Osteocyte (in vitro differentiated cells): ENCODE data around the gene ANAPC5. TPM values are rescaled to one million over a fixed set of nuclear protein-coding genes. Genes with fewer than 3 reads are reported as not detected.
"Not testable (repeated sequence)": the region's sequence is repeated elsewhere in the genome, so short reads cannot be mapped to it uniquely, and the experiment has no call there.

Experiments used
- DNase-seq: peaks from one replicate; pipeline ENCODE4 v3.0.0; 2021; ENCODE audit warnings: mixed read lengths; ENCODE audit not compliant: unreplicated experiment; ENCODE audit errors: extremely low spot score
- H3K27ac Mint-ChIP-seq: one replicate; pipeline ENCODE4 v1.8.0; 2021; ENCODE audit warnings: mild to moderate bottlenecking, mixed read lengths; ENCODE audit not compliant: unreplicated experiment
- H3K27me3 Mint-ChIP-seq: one replicate; pipeline ENCODE4 v1.8.0; 2021; ENCODE audit warnings: mixed read lengths; ENCODE audit not compliant: unreplicated experiment
- H3K36me3 Mint-ChIP-seq: one replicate; pipeline ENCODE4 v1.8.0; 2021; ENCODE audit warnings: mixed read lengths; ENCODE audit not compliant: unreplicated experiment
- H3K4me1 Mint-ChIP-seq: one replicate; pipeline ENCODE4 v1.8.0; 2021; ENCODE audit warnings: mixed read lengths; ENCODE audit not compliant: unreplicated experiment
- H3K4me3 Mint-ChIP-seq: one replicate; pipeline ENCODE4 v1.8.0; 2021; ENCODE audit warnings: mild to moderate bottlenecking, moderate library complexity, mixed read lengths; ENCODE audit not compliant: unreplicated experiment
- H3K9me3 Mint-ChIP-seq: one replicate; pipeline ENCODE4 v1.8.0; 2021; ENCODE audit warnings: mixed read lengths; ENCODE audit not compliant: unreplicated experiment
- CTCF ChIP-seq: fragments of 200-600 bp; sonication (generic); IDR thresholded peaks from 2 replicates; pipeline ENCODE4 v1.5.0; 2021; ENCODE audit warnings: antibody characterized with exemption, mild to moderate bottlenecking, moderate library complexity
- total RNA-seq: library from RNA; stranded (reverse); gene quantifications from 2 replicates; pipeline ENCODE4 v1.2.1, GENCODE V29; 2021

The ANAPC5 gene
- total RNA-seq, 1 donor from 2014 or later, result 130 TPM

GRCh38 chr12:121314431-121314830 is 37.8 kb downstream of the ANAPC5 start:
- Mint-ChIP-seq H3K27me3 (no peaks in the 10 kb centered on the region), H3K4me1 (no peaks in the 10 kb centered on the region), H3K4me3 (no peak overlapping the region), H3K9me3 (no peaks in the 10 kb centered on the region), H3K27ac (no peak overlapping the region), H3K36me3 (peaks cover 46% of the 10 kb centered on the region)
- DNase-seq, result no peak
- TF ChIP-seq CTCF, result no peak

DNA sequence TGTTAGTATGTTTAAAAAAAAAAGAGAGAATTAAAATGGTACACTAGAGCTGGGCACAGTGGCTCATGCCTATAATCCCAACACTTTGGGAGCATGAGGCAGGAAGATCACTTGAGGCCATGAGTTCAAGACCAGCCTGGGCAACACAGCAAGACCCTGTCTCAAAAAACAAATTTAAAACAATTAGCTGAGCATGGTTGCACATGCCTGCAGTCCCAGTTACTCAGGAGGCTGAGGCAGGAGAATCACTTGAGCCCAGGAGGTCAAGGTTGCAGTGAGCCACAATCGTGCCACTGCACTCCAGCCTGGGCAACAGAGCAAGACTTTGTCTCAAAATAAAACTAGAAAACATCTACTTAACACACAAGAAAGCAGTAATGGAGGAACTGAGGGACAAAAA is 42.0 kb downstream of the ANAPC5 start:
- H3K9me3 Mint-ChIP-seq, DNase-seq, H3K4me1 Mint-ChIP-seq, H3K27ac Mint-ChIP-seq, H3K4me3 Mint-ChIP-seq, H3K27me3 Mint-ChIP-seq: not testable (repeated sequence)
- H3K36me3 Mint-ChIP-seq, result peaks cover 36% of the 10 kb centered on the region

DNA sequence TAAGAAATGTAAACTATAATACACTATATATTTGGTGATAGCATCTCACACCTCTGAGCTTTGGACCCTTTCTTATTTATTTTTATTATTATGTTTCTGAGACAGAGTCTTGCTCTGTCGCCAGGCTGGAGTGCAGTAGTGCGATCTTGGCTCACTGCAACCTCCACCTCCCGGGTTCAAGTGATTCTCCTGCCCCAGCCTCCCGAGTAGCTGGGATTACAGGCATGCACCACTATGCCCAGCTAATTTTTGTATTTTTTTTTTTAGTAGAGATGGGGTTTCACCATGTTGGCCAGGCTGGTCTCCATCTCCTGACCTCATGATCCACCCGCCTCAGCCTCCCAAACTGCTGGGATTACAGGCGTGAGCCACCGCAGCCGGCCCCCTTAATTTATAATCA is 44.8 kb downstream of the ANAPC5 start:
- H3K4me1 Mint-ChIP-seq, H3K9me3 Mint-ChIP-seq, H3K27me3 Mint-ChIP-seq, H3K4me3 Mint-ChIP-seq, DNase-seq, H3K27ac Mint-ChIP-seq: not testable (repeated sequence)
- peaks cover 30% of the 10 kb centered on the region for H3K36me3 Mint-ChIP-seq

DNA sequence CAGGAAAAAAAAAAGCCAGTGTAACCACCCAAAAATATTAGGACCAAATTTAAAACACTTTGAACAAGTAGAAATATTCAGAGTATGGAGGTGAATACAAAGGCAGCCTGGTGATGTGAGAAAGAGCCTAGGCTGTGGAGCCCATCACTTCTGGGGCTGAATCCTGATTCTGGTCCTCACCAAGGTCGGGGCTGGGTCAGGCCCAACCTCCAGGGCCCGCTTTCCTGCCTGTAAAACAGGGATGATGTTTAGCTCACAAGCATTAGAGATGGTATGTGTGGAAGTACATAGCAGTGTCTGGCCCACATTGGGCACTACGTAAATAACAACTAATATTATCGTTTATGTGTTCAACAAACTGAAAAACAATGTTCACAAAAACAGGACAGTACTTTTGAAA is 47.9 kb downstream of the ANAPC5 start:
- DNase-seq, result no peak
- H3K4me1 Mint-ChIP-seq, result no peaks in the 10 kb centered on the region
- H3K9me3 Mint-ChIP-seq, result no peaks in the 10 kb centered on the region
- H3K27me3 Mint-ChIP-seq, result peaks cover 2% of the 10 kb centered on the region
- H3K27ac Mint-ChIP-seq, result no peak overlapping the region
- H3K4me3 Mint-ChIP-seq, result no peak overlapping the region
- TF ChIP-seq CTCF, result no peak
- peaks cover 11% of the 10 kb centered on the region for H3K36me3 Mint-ChIP-seq

- Mint-ChIP-seq H3K27ac (no peak overlapping the region), H3K36me3 (no peaks in the 10 kb centered on the region)
- no peak for TF ChIP-seq CTCF
These were observed 50.3 kb downstream of the ANAPC5 start for GRCh38 chr12:121301876-121302275.

GRCh38 chr12:121300083-121300819 is 52.0 kb downstream of the ANAPC5 start:
- no peak overlapping the region for H3K4me3 Mint-ChIP-seq

More at GRCh38 chr12:121301876-121302275, 50.3 kb downstream of the ANAPC5 start:
- Mint-ChIP-seq H3K4me3 (no peak overlapping the region), H3K9me3 (no peaks in the 10 kb centered on the region), H3K4me1 (peaks cover 6% of the 10 kb centered on the region), H3K27me3 (peaks cover 2% of the 10 kb centered on the region)
- DNase-seq, result no peak

More at GRCh38 chr12:121300083-121300819, 52.0 kb downstream of the ANAPC5 start:
- no peak overlapping the region for H3K27ac Mint-ChIP-seq
- TF ChIP-seq CTCF, result no peak
- no peaks in the 10 kb centered on the region for H3K9me3 Mint-ChIP-seq
- peaks cover 10% of the 10 kb centered on the region for H3K4me1 Mint-ChIP-seq
- no peaks in the 10 kb centered on the region for H3K36me3 Mint-ChIP-seq
- peaks cover 2% of the 10 kb centered on the region for H3K27me3 Mint-ChIP-seq
- no peak for DNase-seq
